ENCODE data around the gene UBA3.

Gene UBA3

DNA sequence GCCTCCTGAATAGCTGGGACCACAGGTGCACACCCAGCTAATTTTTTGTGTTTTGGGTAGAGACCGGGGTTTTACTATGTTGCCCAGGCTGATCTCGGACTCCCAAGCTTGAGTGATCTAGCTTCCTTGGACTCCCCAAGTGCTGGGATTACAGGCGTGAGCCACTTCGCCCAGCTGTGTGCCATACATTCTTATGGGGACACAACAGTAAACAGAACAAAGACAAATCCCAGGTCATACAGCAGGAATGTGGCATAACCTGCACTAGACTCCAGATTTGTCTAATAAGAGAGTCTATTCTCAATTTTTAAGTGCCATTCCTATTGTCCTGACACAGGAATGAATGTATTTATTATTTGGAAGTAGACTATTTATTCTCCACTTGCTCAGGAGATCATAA is 22.2 kb upstream of the UBA3 start:
- H3K27ac ChIP-seq (ENCODE audit: low read depth, low read length, severe bottlenecking) = no peak overlapping the region
- no peaks in the 10 kb centered on the region for H3K9me3 ChIP-seq (ENCODE audit: control insufficient read depth, low read length)
- 98 to 100% methylated on average over 3 to 4 of the region's 4 CpGs for WGBS, 2 experiments (ENCODE audit: insufficient coverage in 2 of 2)

GRCh38 chr3:69099576-69099975 is 19.4 kb upstream of the UBA3 start:
- no peak overlapping the region for H3K27ac ChIP-seq (ENCODE audit: low read depth, low read length, severe bottlenecking)
- no peaks in the 10 kb centered on the region for H3K9me3 ChIP-seq (ENCODE audit: control insufficient read depth, low read length)
- peaks cover 56% of the 10 kb centered on the region for H3K36me3 ChIP-seq (ENCODE audit: control insufficient read depth, insufficient read depth, low read length)
- H3K4me1 ChIP-seq (ENCODE audit: control insufficient read depth, insufficient read depth, low read length, poor library complexity, severe bottlenecking) = peaks cover 23% of the 10 kb centered on the region
- 92 to 100% methylated on average over 1 to 2 of the region's 4 CpGs for WGBS, 2 experiments (ENCODE audit: insufficient coverage in 2 of 2)
- H3K4me3 ChIP-seq (ENCODE audit: extremely low read depth, insufficient read depth, low read length, poor library complexity, severe bottlenecking) = no peak overlapping the region

More for the DNA sequence above, 22.2 kb upstream of the UBA3 start:
- no peak overlapping the region for H3K4me3 ChIP-seq (ENCODE audit: extremely low read depth, insufficient read depth, low read length, poor library complexity, severe bottlenecking)
- H3K36me3 ChIP-seq (ENCODE audit: control insufficient read depth, insufficient read depth, low read length) = peaks cover 61% of the 10 kb centered on the region
- H3K4me1 ChIP-seq (ENCODE audit: control insufficient read depth, insufficient read depth, low read length, poor library complexity, severe bottlenecking) = peaks cover 14% of the 10 kb centered on the region

DNA sequence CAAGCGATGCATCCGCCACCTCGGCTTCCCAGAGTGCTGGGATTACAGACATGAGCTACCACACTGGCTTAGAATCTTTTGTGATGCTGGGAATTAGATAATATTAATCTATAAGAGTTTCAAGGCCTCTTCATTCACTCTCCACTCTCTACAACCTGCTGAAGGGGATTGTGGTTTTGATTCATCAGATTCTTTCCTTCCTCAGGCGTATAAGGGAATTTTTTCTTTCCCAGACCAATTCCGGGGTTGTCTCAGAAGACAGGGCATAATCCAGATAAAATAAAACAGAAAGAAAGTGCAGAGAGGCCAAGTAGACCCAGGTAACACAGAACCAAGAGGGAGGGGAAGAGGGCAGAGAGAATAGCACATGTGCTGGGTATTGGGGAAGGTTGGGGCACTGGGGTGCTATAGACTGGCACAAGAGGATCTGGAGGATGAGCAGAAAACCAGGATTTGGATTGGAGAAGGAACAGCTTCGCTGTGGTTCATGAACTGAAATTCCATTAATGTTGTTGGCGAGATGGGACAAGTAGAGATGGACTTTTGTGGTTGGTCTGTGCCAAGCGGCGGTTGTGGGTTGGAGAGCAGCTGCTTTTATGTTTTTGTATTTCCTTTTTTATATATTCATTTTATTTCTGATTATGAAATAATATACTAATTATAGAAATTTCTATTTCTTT is 17.4 kb upstream of the UBA3 start:
- Histone ChIP-seq H3K36me3 (ENCODE audit: control insufficient read depth, insufficient read depth, low read length) (peaks cover 39% of the 10 kb centered on the region), H3K9me3 (ENCODE audit: control insufficient read depth, low read length) (no peaks in the 10 kb centered on the region), H3K27ac (ENCODE audit: low read depth, low read length, severe bottlenecking) (no peak overlapping the region), H3K4me1 (ENCODE audit: control insufficient read depth, insufficient read depth, low read length, poor library complexity, severe bottlenecking) (peaks cover 40% of the 10 kb centered on the region), H3K4me3 (ENCODE audit: extremely low read depth, insufficient read depth, low read length, poor library complexity, severe bottlenecking) (no peak overlapping the region)
- 80 to 100% methylated on average over 1 of the region's 9 CpGs for WGBS, 2 experiments (ENCODE audit: insufficient coverage in 2 of 2)

GRCh38 chr3:69096299-69096698 is 16.1 kb upstream of the UBA3 start:
- Histone ChIP-seq H3K4me1 (ENCODE audit: control insufficient read depth, insufficient read depth, low read length, poor library complexity, severe bottlenecking) (peaks cover 40% of the 10 kb centered on the region), H3K9me3 (ENCODE audit: control insufficient read depth, low read length) (no peaks in the 10 kb centered on the region), H3K4me3 (ENCODE audit: extremely low read depth, insufficient read depth, low read length, poor library complexity, severe bottlenecking) (no peak overlapping the region), H3K27ac (ENCODE audit: low read depth, low read length, severe bottlenecking) (no peak overlapping the region), H3K36me3 (ENCODE audit: control insufficient read depth, insufficient read depth, low read length) (peaks cover 27% of the 10 kb centered on the region)
- no CpG with 5 or more reads among the region's 5 CpGs for WGBS, 2 experiments (ENCODE audit: insufficient coverage in 2 of 2)

DNA sequence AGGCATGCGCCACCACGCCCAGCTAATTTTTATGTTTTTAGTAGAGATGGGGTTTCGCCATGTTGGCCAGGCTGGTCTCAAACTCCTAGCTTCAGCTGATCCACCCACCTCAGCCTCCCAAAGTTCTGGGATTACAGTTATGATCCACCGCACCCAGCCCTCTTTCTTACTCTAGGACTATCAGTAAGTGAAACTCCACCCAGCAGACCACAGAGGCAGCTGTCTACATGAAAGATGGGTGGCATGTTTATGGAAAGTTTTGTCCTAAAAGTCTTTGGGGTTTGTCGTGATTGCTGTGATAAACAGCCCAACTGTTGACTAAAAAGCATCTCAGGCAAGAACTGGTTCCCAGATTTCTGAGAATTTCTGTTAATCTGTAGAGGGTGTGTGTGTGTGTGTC is 15.5 kb upstream of the UBA3 start:
- Histone ChIP-seq H3K4me1 (ENCODE audit: control insufficient read depth, insufficient read depth, low read length, poor library complexity, severe bottlenecking) (peaks cover 45% of the 10 kb centered on the region), H3K36me3 (ENCODE audit: control insufficient read depth, insufficient read depth, low read length) (peaks cover 29% of the 10 kb centered on the region), H3K27ac (ENCODE audit: low read depth, low read length, severe bottlenecking) (no peak overlapping the region), H3K4me3 (ENCODE audit: extremely low read depth, insufficient read depth, low read length, poor library complexity, severe bottlenecking) (no peak overlapping the region), H3K9me3 (ENCODE audit: control insufficient read depth, low read length) (no peaks in the 10 kb centered on the region)
- WGBS, 2 experiments (ENCODE audit: insufficient coverage in 2 of 2) = 83 to 94% methylated on average over 2 of the region's 5 CpGs

DNA sequence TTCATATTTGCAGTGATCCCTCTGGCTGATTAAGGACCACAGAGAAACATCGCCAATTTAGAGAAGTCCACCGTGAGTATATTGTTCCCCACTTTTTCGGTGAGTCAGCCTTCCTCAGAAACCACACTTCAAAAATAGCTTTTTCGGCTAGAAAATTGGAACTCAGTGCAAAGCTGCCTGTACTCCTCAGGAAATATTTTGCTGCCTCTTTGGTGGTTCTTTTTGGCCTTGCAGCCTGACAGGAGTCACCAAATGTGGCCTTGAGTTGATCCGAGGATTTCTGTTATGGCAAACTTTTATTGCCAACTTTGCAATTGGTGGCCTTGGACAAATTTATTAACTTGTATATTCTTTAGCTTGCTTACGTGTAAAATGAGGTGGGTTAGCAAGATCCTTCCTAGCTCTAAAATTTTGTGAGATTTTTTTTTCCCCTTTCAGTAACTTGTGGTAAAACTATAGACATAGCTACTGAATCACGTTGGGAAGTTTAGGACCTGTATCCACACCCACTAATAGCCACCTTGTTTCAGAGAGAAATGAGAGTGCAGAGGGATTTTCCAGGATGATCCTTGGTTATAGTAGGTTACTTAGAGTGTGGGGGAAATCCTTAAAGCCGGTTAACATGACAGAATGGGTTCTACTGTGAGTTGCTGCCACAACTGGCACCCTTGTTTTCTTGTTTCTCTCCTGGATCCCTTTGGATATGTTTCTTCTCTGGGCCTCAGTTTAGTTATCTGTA is 14.5 kb upstream of the UBA3 start:
- WGBS, 2 experiments (ENCODE audit: insufficient coverage in 2 of 2) = 93 to 94% methylated on average over 5 of the region's 8 CpGs
- H3K4me1 ChIP-seq (ENCODE audit: control insufficient read depth, insufficient read depth, low read length, poor library complexity, severe bottlenecking) = peaks cover 55% of the 10 kb centered on the region
- no peak overlapping the region for H3K4me3 ChIP-seq (ENCODE audit: extremely low read depth, insufficient read depth, low read length, poor library complexity, severe bottlenecking)
- H3K36me3 ChIP-seq (ENCODE audit: control insufficient read depth, insufficient read depth, low read length) = peaks cover 24% of the 10 kb centered on the region
- no peaks in the 10 kb centered on the region for H3K9me3 ChIP-seq (ENCODE audit: control insufficient read depth, low read length)
- H3K27ac ChIP-seq (ENCODE audit: low read depth, low read length, severe bottlenecking) = peak overlapping the region; percentile 0

GRCh38 chr3:69092030-69092516 is 11.9 kb upstream of the UBA3 start:
- Histone ChIP-seq H3K4me3 (ENCODE audit: extremely low read depth, insufficient read depth, low read length, poor library complexity, severe bottlenecking) (no peak overlapping the region), H3K27ac (ENCODE audit: low read depth, low read length, severe bottlenecking) (peak overlapping the region; percentile 92), H3K36me3 (ENCODE audit: control insufficient read depth, insufficient read depth, low read length) (peaks cover 20% of the 10 kb centered on the region), H3K4me1 (ENCODE audit: control insufficient read depth, insufficient read depth, low read length, poor library complexity, severe bottlenecking) (peaks cover 77% of the 10 kb centered on the region), H3K9me3 (ENCODE audit: control insufficient read depth, low read length) (no peaks in the 10 kb centered on the region)
- 50 to 54% methylated on average over 2 to 3 of the region's 4 CpGs for WGBS, 2 experiments (ENCODE audit: insufficient coverage in 2 of 2)

DNA sequence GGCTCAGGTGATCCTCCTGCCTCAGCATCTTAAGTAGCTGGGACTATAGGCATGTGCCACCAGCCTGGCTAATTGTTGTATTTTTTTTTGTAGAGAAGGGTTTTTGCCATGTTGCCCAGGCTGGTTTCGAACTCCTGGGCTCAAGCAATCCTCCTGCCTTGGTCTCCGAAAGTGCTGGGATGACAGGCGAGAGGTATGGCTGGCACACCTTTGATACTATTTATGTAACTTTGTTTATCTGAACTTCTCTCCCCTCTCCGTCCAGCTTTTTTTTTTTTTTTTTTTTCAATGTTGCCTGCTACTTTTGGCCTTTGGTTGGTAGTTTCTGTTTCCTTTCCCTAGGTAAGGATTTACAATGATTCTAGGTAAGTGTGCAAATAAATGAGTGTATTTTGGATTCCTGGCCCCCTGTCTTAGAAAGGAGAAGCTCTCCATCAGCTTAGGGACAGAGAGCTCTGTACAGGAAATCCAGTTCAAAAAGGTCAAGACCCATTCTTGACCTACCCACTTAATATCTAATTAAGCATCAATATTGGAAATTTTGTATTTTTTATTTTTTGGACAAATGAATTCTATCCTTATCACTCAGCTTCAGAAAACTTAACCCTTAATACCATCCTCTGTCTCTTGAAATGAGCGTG is 11.3 kb upstream of the UBA3 start:
- no peak overlapping the region for H3K4me3 ChIP-seq (ENCODE audit: extremely low read depth, insufficient read depth, low read length, poor library complexity, severe bottlenecking)
- peaks cover 20% of the 10 kb centered on the region for H3K36me3 ChIP-seq (ENCODE audit: control insufficient read depth, insufficient read depth, low read length)
- peak overlapping the region; percentile 92 for H3K27ac ChIP-seq (ENCODE audit: low read depth, low read length, severe bottlenecking)
- WGBS, 2 experiments (ENCODE audit: insufficient coverage in 2 of 2) = 73 to 83% methylated on average over 1 of the region's 5 CpGs
- H3K4me1 ChIP-seq (ENCODE audit: control insufficient read depth, insufficient read depth, low read length, poor library complexity, severe bottlenecking) = peaks cover 82% of the 10 kb centered on the region
- no peaks in the 10 kb centered on the region for H3K9me3 ChIP-seq (ENCODE audit: control insufficient read depth, low read length)

GRCh38 chr3:69090021-69090420 is 9.9 kb upstream of the UBA3 start:
- Histone ChIP-seq H3K4me3 (ENCODE audit: extremely low read depth, insufficient read depth, low read length, poor library complexity, severe bottlenecking) (no peak overlapping the region), H3K27ac (ENCODE audit: low read depth, low read length, severe bottlenecking) (peak overlapping the region; percentile 2), H3K4me1 (ENCODE audit: control insufficient read depth, insufficient read depth, low read length, poor library complexity, severe bottlenecking) (peaks cover 85% of the 10 kb centered on the region), H3K36me3 (ENCODE audit: control insufficient read depth, insufficient read depth, low read length) (peaks cover 12% of the 10 kb centered on the region), H3K9me3 (ENCODE audit: control insufficient read depth, low read length) (no peaks in the 10 kb centered on the region)
- 69 to 79% methylated on average over 3 of the region's 3 CpGs for WGBS, 2 experiments (ENCODE audit: insufficient coverage in 2 of 2)

DNA sequence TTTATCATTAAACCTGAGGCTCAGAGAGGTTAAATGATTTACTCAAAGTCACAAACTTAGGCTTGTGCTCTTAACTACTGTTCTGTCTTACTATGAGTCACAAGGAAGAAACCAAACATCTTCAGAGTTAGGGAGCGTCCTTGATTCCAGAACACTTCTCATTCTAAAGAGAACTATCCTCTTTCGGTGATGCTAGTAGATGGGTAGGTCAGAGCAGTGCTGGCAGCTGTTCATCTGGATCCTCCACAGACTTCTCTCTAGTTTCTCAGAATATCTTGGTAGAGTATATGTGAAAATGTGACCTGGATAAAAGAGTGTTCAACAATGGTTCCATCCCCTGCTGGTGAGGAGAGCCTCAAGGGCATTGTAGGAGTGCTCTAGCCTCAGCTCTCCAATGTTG is 7.9 kb upstream of the UBA3 start:
- H3K36me3 ChIP-seq (ENCODE audit: control insufficient read depth, insufficient read depth, low read length) = peaks cover 6% of the 10 kb centered on the region
- WGBS, 2 experiments (ENCODE audit: insufficient coverage in 2 of 2) = no CpG with 5 or more reads among the region's 2 CpGs
- no peaks in the 10 kb centered on the region for H3K9me3 ChIP-seq (ENCODE audit: control insufficient read depth, low read length)
- H3K4me3 ChIP-seq (ENCODE audit: extremely low read depth, insufficient read depth, low read length, poor library complexity, severe bottlenecking) = peak overlapping the region; percentile 1
- H3K27ac ChIP-seq (ENCODE audit: low read depth, low read length, severe bottlenecking) = no peak overlapping the region
- H3K4me1 ChIP-seq (ENCODE audit: control insufficient read depth, insufficient read depth, low read length, poor library complexity, severe bottlenecking) = peaks cover 80% of the 10 kb centered on the region

Data from mesodermal cell (in vitro differentiated cells).